Suprapubic skin (tissue), 4 donors: ENCODE data around the gene NAT14.

Experiments
- POLR2A ChIP-seq, 2 donors: fragments of 450-650 bp; IDR thresholded peaks; one replicate each; pipeline ENCODE4 v1.6.1; 2017; ENCODE audit warnings: antibody characterized with exemption in 2 of 2, mild to moderate bottlenecking in 2 of 2, moderate library complexity in 2 of 2
- POLR2AphosphoS5 ChIP-seq, 3 donors: sonication (generic); formaldehyde crosslinking; IDR thresholded peaks; one replicate each; pipeline ENCODE4 v1.6.1; 2017; ENCODE audit warnings: antibody characterized with exemption in 3 of 3
- TF ChIP-seq, protein P1 (sequence below), 2 donors: fragments of 200-600 bp in 1 of 2; fragments of 450-650 bp in 1 of 2; sonication (generic) in 1 of 2; IDR thresholded peaks; one replicate each; pipeline ENCODE4 v1.5.1; 2016 to 2019; ENCODE audit warnings: antibody characterized with exemption in 2 of 2, mild to moderate bottlenecking in 1 of 2, moderate library complexity in 1 of 2

DNA sequence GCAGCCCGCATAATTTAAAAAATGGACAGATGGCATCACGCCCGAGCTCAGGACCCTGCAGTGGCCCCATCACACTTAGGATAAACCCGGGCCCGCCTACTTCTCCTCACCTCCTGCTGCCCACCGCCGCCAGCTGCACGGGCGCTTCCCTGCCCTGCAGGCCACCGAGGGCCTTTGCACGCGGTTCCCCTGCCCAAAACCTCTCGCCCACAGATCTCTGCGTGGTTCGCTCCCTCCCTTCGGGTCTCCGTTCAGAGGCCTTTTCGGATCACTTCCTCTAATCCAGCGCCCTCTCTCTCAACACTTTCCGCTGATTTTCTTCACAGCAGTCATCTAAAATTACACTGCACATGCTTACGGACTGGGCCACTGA, 43.7 kb upstream of the NAT14 start:
- TF ChIP-seq POLR2AphosphoS5 (IDR thresholded peaks at IDR 0.05): no peak
- TF ChIP-seq, protein P1, sequence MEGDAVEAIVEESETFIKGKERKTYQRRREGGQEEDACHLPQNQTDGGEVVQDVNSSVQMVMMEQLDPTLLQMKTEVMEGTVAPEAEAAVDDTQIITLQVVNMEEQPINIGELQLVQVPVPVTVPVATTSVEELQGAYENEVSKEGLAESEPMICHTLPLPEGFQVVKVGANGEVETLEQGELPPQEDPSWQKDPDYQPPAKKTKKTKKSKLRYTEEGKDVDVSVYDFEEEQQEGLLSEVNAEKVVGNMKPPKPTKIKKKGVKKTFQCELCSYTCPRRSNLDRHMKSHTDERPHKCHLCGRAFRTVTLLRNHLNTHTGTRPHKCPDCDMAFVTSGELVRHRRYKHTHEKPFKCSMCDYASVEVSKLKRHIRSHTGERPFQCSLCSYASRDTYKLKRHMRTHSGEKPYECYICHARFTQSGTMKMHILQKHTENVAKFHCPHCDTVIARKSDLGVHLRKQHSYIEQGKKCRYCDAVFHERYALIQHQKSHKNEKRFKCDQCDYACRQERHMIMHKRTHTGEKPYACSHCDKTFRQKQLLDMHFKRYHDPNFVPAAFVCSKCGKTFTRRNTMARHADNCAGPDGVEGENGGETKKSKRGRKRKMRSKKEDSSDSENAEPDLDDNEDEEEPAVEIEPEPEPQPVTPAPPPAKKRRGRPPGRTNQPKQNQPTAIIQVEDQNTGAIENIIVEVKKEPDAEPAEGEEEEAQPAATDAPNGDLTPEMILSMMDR (IDR thresholded peaks at IDR 0.05): no peak
- TF ChIP-seq POLR2A (IDR thresholded peaks at IDR 0.05): no peak
